Transverse colon (tissue), 4 donors: ENCODE data around the gene SLC17A8. TPM values are rescaled to one million over a fixed set of nuclear protein-coding genes. Genes with fewer than 3 reads are reported as not detected.

Experiments
- DNase-seq: peaks from one replicate; pipeline ENCODE4 v3.0.0-alpha.2; 2019
- H3K27ac ChIP-seq, 4 donors: fragments of 200-600 bp; sonication (generic); 2 replicates each; pipeline ENCODE4 v1.5.1; 2016 to 2018; ENCODE audit warnings: inconsistent platforms in 4 of 4
- H3K27me3 ChIP-seq: fragments of 200-600 bp; sonication (generic); 2 replicates; pipeline ENCODE4 v1.5.1; 2017; ENCODE audit warnings: inconsistent platforms
- H3K36me3 ChIP-seq, 4 donors: fragments of 200-600 bp; sonication (generic); 2 replicates each; pipeline ENCODE4 v1.5.1; 2017 to 2019; ENCODE audit warnings: inconsistent platforms in 4 of 4
- H3K4me1 ChIP-seq, 4 donors: fragments of 200-600 bp; sonication (generic); 2 replicates each; pipeline ENCODE4 v1.5.1; 2017 to 2020; ENCODE audit warnings: inconsistent platforms in 4 of 4
- H3K4me3 ChIP-seq, 4 donors: fragments of 200-600 bp; sonication (generic); 1 replicate in 1 of 4; 2 replicates in 3 of 4; pipeline versions ENCODE4 v1.5.1 to v1.6.1; 2017 to 2019; ENCODE audit warnings: inconsistent platforms in 4 of 4
- H3K9me3 ChIP-seq, 2 donors: fragments of 200-600 bp; sonication (generic); 2 replicates each; pipeline ENCODE4 v1.5.1; 2017 to 2019; ENCODE audit warnings: inconsistent platforms in 2 of 2
- EP300 ChIP-seq: sonication (generic); formaldehyde crosslinking; IDR thresholded peaks from one replicate; pipeline ENCODE4 v1.6.1; 2017; ENCODE audit warnings: antibody characterized with exemption, low read depth
- POLR2A ChIP-seq: fragments of 450-650 bp; IDR thresholded peaks from one replicate; pipeline ENCODE4 v1.6.1; 2016; ENCODE audit warnings: antibody characterized with exemption, mild to moderate bottlenecking, moderate library complexity
- POLR2AphosphoS5 ChIP-seq, 3 donors: sonication (generic); formaldehyde crosslinking; IDR thresholded peaks; one replicate each; pipeline ENCODE4 v1.6.1; 2016; ENCODE audit warnings: antibody characterized with exemption in 3 of 3
- WGBS, 2 donors: methylation state at CpG; one replicate each; pipeline ENCODE4 v1.1.5; 2018; ENCODE audit warnings: low coverage in 1 of 2; 5-methylcytosine and 5-hydroxymethylcytosine counted together
- in situ Hi-C, 4 donors: fragments of 200-750 bp; cut with MboI; loops; one replicate each; pipeline versions ENCODE4 v1.15.0 to v1.15.1; 2017; ENCODE audit warnings: low sequenced_read_pairs in 3 of 4, low pct_ligation_motif_present in 1 of 4, low pct_unique_long_range_greater_than_20kb in 1 of 4
- intact Hi-C: fragments of 100-400 bp; cut with DNase I; formaldehyde crosslinking; loops from one replicate; pipeline ENCODE4 v1.15.1; 2023; ENCODE audit warnings: low total_unique reads
- total RNA-seq, 4 donors: library from RNA; depleted of rRNA; stranded (reverse); fragments of >200 nt; gene quantifications; one replicate each; pipeline ENCODE4 v1.1.0, GENCODE V29; 2016
- TF ChIP-seq, protein P1 (sequence below), 5 experiments: fragments of 200-600 bp in 3 of 5; fragments of 450-650 bp in 2 of 5; sonication (generic) in 3 of 5; IDR thresholded peaks; 1 replicate in 2 of 5; 2 replicates in 3 of 5; pipeline ENCODE4 v1.5.1; 2016 to 2017; ENCODE audit warnings: antibody characterized with exemption in 5 of 5, inconsistent platforms in 3 of 5, mild to moderate bottlenecking in 2 of 5, moderate library complexity in 1 of 5

SLC17A8 gene
- total RNA-seq, 4 donors from 2014 or later = 5.4 to 21.8 (median 7.5) TPM

DNA sequence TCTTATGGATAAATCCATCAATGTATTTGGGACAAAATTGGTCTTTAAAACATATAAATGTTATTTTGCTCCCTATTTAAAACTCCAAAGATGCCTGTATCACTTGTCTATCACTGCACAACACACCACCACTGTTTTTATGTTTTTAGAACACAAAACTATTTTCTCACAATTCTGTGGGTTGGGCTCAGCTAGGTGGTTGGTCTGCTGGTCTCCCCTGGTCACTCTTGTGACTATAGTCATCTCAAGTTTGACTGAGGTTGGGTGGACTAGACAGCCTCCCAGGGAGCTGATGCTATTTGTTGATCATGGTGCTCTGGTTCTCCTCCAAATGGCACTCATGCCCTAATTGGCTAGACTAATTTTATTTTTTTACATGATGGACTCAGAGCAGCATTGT lies 77.3 kb downstream of the SLC17A8 start:
- DNase-seq = no peak
- Histone ChIP-seq H3K4me1 (peaks cover 2 to 21% (median 10%) of the 10 kb centered on the region in 4 donors), H3K9me3 (no peaks in the 10 kb centered on the region), H3K4me3 (no peak overlapping the region), H3K27me3 (no peaks in the 10 kb centered on the region), H3K27ac (no peak overlapping the region), H3K36me3 (no peaks in the 10 kb centered on the region)
- TF ChIP-seq POLR2AphosphoS5 (IDR thresholded peaks at IDR 0.05) (no peak), POLR2A (no peak), EP300 (no peak)
- TF ChIP-seq, protein P1, sequence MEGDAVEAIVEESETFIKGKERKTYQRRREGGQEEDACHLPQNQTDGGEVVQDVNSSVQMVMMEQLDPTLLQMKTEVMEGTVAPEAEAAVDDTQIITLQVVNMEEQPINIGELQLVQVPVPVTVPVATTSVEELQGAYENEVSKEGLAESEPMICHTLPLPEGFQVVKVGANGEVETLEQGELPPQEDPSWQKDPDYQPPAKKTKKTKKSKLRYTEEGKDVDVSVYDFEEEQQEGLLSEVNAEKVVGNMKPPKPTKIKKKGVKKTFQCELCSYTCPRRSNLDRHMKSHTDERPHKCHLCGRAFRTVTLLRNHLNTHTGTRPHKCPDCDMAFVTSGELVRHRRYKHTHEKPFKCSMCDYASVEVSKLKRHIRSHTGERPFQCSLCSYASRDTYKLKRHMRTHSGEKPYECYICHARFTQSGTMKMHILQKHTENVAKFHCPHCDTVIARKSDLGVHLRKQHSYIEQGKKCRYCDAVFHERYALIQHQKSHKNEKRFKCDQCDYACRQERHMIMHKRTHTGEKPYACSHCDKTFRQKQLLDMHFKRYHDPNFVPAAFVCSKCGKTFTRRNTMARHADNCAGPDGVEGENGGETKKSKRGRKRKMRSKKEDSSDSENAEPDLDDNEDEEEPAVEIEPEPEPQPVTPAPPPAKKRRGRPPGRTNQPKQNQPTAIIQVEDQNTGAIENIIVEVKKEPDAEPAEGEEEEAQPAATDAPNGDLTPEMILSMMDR (IDR thresholded peaks at IDR 0.05) = no peak
- in situ Hi-C loops = no loop called here
- intact Hi-C loops = no loop called here

DNA sequence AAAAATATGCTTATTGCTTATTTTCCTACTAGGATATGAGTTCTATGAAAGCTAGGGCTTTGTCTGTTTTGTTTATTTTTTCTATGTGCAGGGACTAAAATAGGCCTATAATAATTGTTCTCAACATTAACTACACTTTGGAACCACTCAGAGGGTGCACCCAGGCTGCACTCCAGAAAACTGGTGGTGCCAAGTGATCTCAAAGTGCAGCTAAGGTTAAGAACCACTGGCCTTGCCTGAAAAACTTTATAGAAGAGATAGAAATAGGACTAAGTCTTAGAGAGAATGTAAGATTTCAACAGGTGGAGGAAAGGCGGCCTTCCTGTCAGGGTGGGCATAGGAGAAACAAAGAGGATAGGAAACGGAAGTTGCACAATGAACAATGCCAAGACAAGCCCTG lies 79.1 kb downstream of the SLC17A8 start:
- DNase-seq = no peak
- WGBS, 2 donors = 60% methylated on average over 2 of the region's 2 CpGs; no CpG with 5 or more reads in 1 of the 2 donors

DNA sequence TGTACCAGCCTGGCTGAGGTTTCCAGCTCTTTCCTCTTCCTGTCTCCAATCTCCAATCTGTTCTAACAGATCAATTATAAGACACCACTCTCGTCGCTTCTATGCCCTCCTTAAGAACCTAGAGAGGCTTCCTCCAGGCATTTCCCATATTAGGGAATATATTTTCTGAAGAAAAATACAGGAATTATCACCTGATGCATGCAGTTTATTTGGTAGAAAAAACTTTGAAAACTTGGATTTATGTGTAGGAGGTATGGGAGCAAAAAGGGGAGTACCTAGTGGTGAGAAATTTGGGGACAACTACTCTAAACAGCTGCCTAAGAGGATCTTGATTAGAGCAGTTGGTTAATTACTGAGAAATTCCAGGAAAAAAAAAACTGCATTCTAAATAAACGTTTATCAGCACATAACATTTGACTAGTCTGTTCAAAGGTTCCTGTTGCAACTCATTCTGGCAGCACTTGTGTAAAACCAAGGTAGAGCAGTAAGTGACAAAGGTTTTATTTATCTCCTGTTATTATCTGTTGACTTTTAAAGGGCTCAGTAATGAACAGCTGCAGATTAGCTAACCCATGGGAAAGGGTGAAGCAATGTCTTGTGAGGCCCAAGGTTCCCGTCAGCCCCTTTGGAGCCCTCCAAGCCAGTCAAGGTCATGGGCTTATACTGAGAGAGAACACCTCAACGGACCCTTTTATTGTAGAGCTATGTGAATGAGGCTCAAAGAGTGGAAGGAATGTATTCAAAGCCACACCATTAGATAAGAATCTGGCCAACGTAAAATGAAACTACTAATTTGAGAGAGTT lies 80.4 kb downstream of the SLC17A8 start:
- in situ Hi-C loops = no loop called here

More for the DNA sequence above, 79.1 kb downstream of the SLC17A8 start:
- in situ Hi-C loops = no loop called here
- H3K27me3 ChIP-seq = no peaks in the 10 kb centered on the region
- intact Hi-C loops = no loop called here
- H3K4me1 ChIP-seq = peaks cover 2 to 21% (median 10%) of the 10 kb centered on the region in 4 donors
- H3K36me3 ChIP-seq = no peaks in the 10 kb centered on the region
- H3K4me3 ChIP-seq = no peak overlapping the region
- no peaks in the 10 kb centered on the region for H3K9me3 ChIP-seq
- no peak overlapping the region for H3K27ac ChIP-seq
- TF ChIP-seq POLR2AphosphoS5 (IDR thresholded peaks at IDR 0.05) (no peak), POLR2A (no peak), EP300 (no peak)
- TF ChIP-seq, protein P1 (IDR thresholded peaks at IDR 0.05) = no peak

DNA sequence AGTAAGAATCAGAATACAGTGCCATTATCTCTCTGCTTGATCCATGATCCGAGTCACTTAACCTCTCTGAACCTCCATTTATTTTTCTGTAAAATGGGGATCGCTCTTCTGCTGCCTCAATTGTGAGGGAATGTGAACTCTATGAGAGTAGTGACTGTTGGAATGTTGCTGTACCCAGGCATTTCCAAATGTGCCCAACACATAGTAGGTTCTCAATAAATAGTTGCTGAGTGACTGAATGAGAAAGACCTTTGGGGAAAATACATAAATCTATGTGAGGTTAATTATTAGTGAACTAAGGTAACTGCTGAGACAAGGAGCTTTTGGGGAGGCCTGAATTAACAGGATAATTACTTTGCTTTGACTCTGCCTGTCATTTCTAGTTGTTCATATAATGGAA lies 82.9 kb downstream of the SLC17A8 start:
- WGBS, 2 donors = 66 to 86% methylated on average over 2 of the region's 2 CpGs
- TF ChIP-seq POLR2AphosphoS5 (IDR thresholded peaks at IDR 0.05) (no peak), EP300 (no peak), POLR2A (no peak)
- TF ChIP-seq, protein P1 (IDR thresholded peaks at IDR 0.05) = no peak
- Histone ChIP-seq H3K36me3 (no peaks in the 10 kb centered on the region), H3K27me3 (no peaks in the 10 kb centered on the region), H3K27ac (no peak overlapping the region), H3K9me3 (no peaks in the 10 kb centered on the region), H3K4me1 (peaks cover 2 to 21% (median 10%) of the 10 kb centered on the region in 4 donors), H3K4me3 (no peak overlapping the region)
- intact Hi-C loops (no loop called here), in situ Hi-C loops (no loop called here)
- DNase-seq = no peak

More for the DNA sequence above, 80.4 kb downstream of the SLC17A8 start:
- peak overlapping the region in 3 of 4 donors; percentile 15 to 46 (median 36) for H3K27ac ChIP-seq
- no peak overlapping the region for H3K4me3 ChIP-seq
- no peaks in the 10 kb centered on the region for H3K9me3 ChIP-seq
- DNase-seq = no peak
- no peaks in the 10 kb centered on the region for H3K27me3 ChIP-seq
- H3K36me3 ChIP-seq = no peaks in the 10 kb centered on the region
- intact Hi-C loops = no loop called here
- 44 to 54% methylated on average over 3 to 6 of the region's 6 CpGs for WGBS, 2 donors
- H3K4me1 ChIP-seq = peaks cover 2 to 21% (median 10%) of the 10 kb centered on the region in 4 donors
- no peak for TF ChIP-seq POLR2A
- no peak for TF ChIP-seq EP300
- TF ChIP-seq POLR2AphosphoS5 (IDR thresholded peaks at IDR 0.05) = no peak
- TF ChIP-seq, protein P1 (IDR thresholded peaks at IDR 0.05) = no peak
